ENCODE measurements around the gene NAPSA.

Gene NAPSA

DNA sequence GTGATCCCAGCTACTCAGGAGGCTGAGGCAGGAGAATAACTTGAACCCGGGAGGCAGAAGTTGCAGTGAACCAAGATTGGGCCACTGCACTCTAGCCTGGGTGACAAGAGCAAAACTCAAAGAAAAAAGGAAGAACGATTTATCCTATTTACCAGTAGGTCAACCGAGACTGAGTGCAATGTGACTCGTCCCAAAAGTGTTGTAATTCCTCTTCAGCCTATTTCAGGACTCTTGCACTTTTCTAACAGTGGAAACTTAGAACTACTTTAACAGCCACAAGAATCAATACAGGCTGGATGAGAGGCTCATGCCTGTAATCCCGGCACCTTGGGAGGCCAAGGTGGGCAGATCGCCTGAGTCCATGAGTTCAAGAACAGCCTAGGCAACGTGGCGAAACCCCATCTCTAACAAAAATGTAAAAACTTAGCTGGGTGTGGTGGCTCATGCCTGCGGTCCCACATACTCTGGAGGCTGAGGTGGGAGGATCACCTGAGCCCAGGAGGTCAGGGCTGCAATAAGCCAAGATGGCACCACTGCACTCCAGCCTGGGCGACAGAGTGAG lies 6.6 kb upstream of the NAPSA start:
- Histone ChIP-seq H3K9me3 (ENCODE audit: low read length) (no peaks in the 10 kb centered on the region), H3K27me3 (ENCODE audit: control insufficient read depth in 1 of 2, insufficient read depth in 2 of 2, low read length in 2 of 2) (no peaks in the 10 kb centered on the region), H3K9ac (ENCODE audit: low read length) (no peak overlapping the region), H3K27ac (ENCODE audit: low read depth, low read length) (no peak overlapping the region), H3K4me1 (ENCODE audit: insufficient read depth, low read length) (peaks cover under 1% of the 10 kb centered on the region), H3K4me3 (ENCODE audit: low read depth in 1 of 2, low read length in 2 of 2) (no peak overlapping the region), H3K36me3 (ENCODE audit: insufficient read depth, low read length) (no peaks in the 10 kb centered on the region)

DNA sequence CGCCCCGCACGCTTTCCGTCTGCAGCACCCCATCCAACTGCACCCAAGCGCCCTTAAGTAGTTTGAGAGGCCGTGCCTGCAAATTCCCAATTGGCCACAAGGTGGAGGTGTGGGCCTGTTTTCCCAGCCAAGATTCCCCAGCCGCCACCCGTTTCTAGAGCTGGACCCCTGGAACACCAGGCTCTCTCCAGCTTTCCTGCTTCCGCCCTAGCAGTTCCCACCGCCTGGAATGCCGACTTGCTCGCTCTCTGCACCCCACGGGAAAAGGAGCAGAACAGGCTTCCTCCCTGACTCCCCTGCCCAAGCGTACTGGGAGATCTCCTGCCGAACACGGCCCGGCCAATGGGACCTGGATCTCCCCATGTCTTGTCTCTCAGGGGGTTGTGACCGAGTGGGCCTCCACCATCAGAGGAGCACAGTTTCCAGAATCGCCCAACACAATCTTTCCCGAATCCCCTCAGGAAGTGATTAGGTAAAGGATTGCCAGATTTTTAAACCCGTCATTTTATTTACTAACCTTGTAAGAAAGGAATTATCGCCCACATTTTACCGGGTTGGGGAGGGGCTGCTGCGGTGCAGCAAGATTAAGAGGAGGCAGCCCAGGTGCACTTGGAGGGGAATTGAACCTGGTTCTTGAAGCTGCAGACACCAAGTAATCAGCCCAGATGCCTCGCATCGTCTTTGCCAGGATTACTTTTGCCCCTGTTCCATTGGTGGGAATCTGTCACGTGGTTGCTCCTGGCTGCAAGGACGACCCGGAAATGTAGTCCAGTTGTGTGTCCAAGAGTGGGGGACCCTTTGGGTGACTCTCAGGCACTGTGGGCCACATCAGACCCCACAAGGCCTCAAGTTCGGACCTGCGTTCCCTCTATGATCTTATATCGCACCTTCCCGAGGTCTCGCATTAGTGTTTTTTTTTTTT lies 3.5 kb upstream of the NAPSA start:
- H3K9ac ChIP-seq (ENCODE audit: low read length), result peak overlapping the region; percentile 71
- peak overlapping the region; percentile 71 for H3K27ac ChIP-seq (ENCODE audit: low read depth, low read length)
- no peaks in the 10 kb centered on the region for H3K4me1 ChIP-seq (ENCODE audit: insufficient read depth, low read length)
- no peaks in the 10 kb centered on the region for H3K9me3 ChIP-seq (ENCODE audit: low read length)
- peak overlapping the region; percentile 90 to 93 for H3K4me3 ChIP-seq (ENCODE audit: low read depth in 1 of 2, low read length in 2 of 2)
- no peaks in the 10 kb centered on the region for H3K27me3 ChIP-seq (ENCODE audit: control insufficient read depth in 1 of 2, insufficient read depth in 2 of 2, low read length in 2 of 2)
- H3K36me3 ChIP-seq (ENCODE audit: insufficient read depth, low read length), result no peaks in the 10 kb centered on the region

DNA sequence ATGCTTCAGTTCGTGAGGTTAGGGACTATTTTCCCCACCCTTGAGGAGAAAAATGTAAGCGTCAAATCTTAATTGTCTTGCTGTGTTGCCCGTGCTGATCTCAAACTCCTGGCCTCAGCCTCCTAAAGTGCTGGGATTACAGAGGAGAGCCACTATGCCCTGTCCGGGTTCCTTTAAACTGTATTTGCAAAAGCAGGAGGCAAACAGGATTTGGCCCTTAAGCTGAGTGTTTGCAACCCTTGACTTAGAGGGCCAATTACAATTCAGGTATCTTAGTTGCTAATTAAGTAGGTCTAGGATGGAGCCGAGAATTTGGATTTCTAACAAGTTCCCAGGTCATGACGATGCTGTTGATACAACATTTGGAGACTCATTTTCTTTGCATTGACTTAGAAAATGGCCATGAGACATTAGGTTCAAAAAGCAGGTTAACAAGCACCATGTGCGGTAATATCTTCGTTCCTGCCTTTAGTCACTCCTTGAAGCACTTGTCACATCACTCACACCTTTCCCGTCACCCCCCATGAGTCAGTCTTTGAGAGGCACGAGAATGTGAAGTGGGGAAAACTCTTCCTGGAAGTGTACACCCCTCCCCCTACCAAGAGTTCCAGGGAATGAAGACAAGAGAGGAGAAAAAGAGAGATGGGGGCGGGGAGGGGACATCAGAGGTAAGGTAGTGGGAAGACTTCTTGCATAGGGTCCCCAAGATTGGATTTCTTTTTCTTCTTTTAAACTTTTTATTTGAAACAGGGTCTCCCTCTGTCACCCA lies 2.6 kb downstream of the NAPSA start:
- no peak overlapping the region for H3K9ac ChIP-seq (ENCODE audit: low read length)
- H3K9me3 ChIP-seq (ENCODE audit: low read length), result no peaks in the 10 kb centered on the region
- peaks cover 0 to 3% of the 10 kb centered on the region in 2 donors for H3K27me3 ChIP-seq (ENCODE audit: control insufficient read depth in 1 of 2, insufficient read depth in 2 of 2, low read length in 2 of 2)
- no peaks in the 10 kb centered on the region for H3K4me1 ChIP-seq (ENCODE audit: insufficient read depth, low read length)
- no peak overlapping the region for H3K27ac ChIP-seq (ENCODE audit: low read depth, low read length)
- H3K4me3 ChIP-seq (ENCODE audit: low read depth in 1 of 2, low read length in 2 of 2), result no peak overlapping the region
- H3K36me3 ChIP-seq (ENCODE audit: insufficient read depth, low read length), result no peaks in the 10 kb centered on the region

DNA sequence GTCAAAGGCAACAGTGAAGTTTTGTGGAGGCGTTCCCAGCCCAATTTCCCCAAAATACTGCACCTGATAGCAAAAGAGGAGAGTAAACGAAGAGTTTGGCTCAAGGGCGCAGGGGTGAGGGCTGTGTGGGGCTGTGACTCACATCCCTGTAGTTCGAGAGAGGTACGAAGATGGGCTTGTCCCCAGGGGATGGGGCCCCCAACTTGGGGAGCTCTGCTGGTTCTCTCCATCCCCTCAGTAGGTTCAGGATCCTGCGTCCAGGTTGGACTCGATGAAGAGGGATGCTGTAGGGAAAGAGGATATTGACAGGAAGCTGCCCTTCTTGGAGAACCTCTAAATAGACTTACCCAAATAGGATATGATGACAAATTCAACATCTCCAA lies 3.4 kb downstream of the NAPSA start:
- H3K9ac ChIP-seq (ENCODE audit: low read length), result no peak overlapping the region
- H3K9me3 ChIP-seq (ENCODE audit: low read length), result no peaks in the 10 kb centered on the region
- no peaks in the 10 kb centered on the region for H3K4me1 ChIP-seq (ENCODE audit: insufficient read depth, low read length)
- peaks cover 0 to 3% of the 10 kb centered on the region in 2 donors for H3K27me3 ChIP-seq (ENCODE audit: control insufficient read depth in 1 of 2, insufficient read depth in 2 of 2, low read length in 2 of 2)
- H3K4me3 ChIP-seq (ENCODE audit: low read depth in 1 of 2, low read length in 2 of 2), result no peak overlapping the region
- no peaks in the 10 kb centered on the region for H3K36me3 ChIP-seq (ENCODE audit: insufficient read depth, low read length)
- no peak overlapping the region for H3K27ac ChIP-seq (ENCODE audit: low read depth, low read length)

DNA sequence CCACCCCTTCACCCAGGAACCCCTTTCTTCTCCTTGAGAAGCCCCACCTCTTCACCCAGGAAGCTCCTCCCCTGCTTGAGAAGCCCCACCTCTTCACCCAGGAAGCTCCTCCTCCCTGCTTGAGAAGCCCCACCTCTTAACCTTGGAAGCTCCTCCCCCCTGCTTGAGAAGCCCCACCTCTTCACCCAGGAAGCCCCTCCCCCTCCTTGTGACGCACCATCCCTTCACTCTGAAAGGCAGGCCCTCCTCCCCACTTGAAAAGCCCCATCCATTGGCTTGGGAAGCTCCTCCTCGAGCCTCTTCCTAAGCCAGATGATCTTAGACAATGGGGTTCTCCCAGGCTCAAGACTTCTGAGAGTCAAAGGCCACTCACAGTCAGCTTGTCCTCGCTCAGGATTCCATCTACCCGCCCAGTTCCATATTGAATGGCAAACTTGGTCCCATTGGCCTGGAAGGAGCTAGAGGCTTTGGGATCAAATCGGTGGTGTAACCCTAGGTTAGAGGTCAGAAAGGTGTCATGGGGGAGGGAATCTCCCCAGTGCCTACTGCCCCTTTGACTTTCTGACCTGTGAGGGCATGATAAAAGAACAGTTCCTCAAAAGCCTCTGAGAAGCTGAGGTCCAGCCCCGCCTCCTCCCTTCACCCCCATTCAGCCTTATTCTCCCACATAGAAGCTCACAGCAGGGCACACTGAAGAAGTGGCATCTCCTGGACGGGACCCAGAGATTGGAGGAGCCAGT lies 4.0 kb downstream of the NAPSA start:
- Histone ChIP-seq H3K27ac (ENCODE audit: low read depth, low read length) (no peak overlapping the region), H3K27me3 (ENCODE audit: control insufficient read depth in 1 of 2, insufficient read depth in 2 of 2, low read length in 2 of 2) (peaks cover 0 to 3% of the 10 kb centered on the region in 2 donors), H3K36me3 (ENCODE audit: insufficient read depth, low read length) (no peaks in the 10 kb centered on the region), H3K9me3 (ENCODE audit: low read length) (no peaks in the 10 kb centered on the region), H3K4me1 (ENCODE audit: insufficient read depth, low read length) (no peaks in the 10 kb centered on the region), H3K4me3 (ENCODE audit: low read depth in 1 of 2, low read length in 2 of 2) (no peak overlapping the region), H3K9ac (ENCODE audit: low read length) (no peak overlapping the region)

DNA sequence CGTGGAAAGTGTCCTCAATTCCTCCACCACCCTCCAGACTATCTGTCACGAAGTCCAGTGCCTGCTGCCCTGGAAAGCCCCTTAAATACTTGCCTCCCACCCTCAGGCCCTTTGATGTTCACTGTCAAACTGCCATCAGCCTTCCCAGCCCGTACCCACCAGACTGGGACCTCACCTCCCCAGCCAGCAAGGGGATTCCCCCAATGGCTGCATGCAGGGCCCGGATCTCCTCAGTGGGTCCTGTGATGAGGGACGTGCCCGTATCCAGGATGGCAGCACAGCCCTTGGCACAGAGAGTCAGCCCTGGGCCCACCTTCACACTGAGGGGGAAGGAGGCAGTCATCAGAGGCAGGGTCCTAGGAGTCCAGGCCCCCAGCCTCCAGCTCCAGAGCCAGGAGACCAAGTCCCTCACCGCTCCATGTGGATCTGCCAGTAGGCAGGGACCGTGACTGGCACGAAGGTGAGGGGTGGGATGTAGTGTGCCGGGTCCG lies 6.1 kb downstream of the NAPSA start:
- no peak overlapping the region for H3K9ac ChIP-seq (ENCODE audit: low read length)
- no peak overlapping the region for H3K27ac ChIP-seq (ENCODE audit: low read depth, low read length)
- no peaks in the 10 kb centered on the region for H3K9me3 ChIP-seq (ENCODE audit: low read length)
- H3K4me1 ChIP-seq (ENCODE audit: insufficient read depth, low read length), result no peaks in the 10 kb centered on the region
- H3K4me3 ChIP-seq (ENCODE audit: low read depth in 1 of 2, low read length in 2 of 2), result no peak overlapping the region
- peaks cover 0 to 3% of the 10 kb centered on the region in 2 donors for H3K27me3 ChIP-seq (ENCODE audit: control insufficient read depth in 1 of 2, insufficient read depth in 2 of 2, low read length in 2 of 2)
- no peaks in the 10 kb centered on the region for H3K36me3 ChIP-seq (ENCODE audit: insufficient read depth, low read length)

DNA sequence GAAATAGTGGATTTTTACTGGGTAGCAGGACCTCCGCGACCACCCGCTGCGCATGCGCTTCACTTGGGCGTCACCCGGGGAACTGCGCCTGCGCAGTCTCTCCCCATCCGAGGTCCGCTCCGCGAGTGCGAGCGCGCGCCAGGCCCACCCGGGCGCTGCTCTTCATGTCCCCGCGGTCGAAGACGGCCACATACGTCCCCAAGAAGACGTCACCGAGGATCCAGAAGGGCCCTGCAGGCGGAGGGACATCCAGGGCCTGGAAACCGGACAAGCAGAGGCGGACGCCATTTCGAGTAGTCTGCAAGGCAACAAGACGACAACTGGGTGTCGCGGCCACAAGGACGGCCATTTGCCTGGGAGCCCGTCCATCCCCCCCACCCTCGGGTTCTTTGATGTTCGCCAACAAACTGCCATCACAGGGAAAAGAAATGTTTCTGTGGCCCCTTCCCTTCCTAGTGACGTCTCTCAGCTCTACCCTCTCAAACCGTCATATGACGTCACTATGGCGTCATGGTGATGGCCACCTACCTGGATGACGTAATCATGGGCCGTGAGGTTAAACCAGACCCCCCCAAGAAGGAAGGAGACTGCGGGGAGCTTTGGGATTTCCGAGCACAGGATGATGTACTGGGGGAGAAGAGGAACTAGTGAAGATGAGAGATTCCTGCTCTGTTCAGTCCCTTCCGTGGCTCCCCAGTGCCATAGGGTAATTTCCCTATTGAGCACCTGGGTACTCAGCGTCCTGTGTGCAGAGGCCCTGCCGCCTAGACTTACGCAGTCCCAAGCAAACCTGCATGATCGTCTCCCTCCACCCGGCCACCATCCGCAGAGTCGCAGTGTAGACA lies 6.7 kb downstream of the NAPSA start:
- Histone ChIP-seq H3K27me3 (ENCODE audit: control insufficient read depth in 1 of 2, insufficient read depth in 2 of 2, low read length in 2 of 2) (peaks cover 0 to 3% of the 10 kb centered on the region in 2 donors), H3K9ac (ENCODE audit: low read length) (no peak overlapping the region), H3K9me3 (ENCODE audit: low read length) (no peaks in the 10 kb centered on the region), H3K36me3 (ENCODE audit: insufficient read depth, low read length) (no peaks in the 10 kb centered on the region), H3K4me1 (ENCODE audit: insufficient read depth, low read length) (no peaks in the 10 kb centered on the region), H3K4me3 (ENCODE audit: low read depth in 1 of 2, low read length in 2 of 2) (peak overlapping the region; percentile 47 to 61), H3K27ac (ENCODE audit: low read depth, low read length) (peak overlapping the region; percentile 42)

DNA sequence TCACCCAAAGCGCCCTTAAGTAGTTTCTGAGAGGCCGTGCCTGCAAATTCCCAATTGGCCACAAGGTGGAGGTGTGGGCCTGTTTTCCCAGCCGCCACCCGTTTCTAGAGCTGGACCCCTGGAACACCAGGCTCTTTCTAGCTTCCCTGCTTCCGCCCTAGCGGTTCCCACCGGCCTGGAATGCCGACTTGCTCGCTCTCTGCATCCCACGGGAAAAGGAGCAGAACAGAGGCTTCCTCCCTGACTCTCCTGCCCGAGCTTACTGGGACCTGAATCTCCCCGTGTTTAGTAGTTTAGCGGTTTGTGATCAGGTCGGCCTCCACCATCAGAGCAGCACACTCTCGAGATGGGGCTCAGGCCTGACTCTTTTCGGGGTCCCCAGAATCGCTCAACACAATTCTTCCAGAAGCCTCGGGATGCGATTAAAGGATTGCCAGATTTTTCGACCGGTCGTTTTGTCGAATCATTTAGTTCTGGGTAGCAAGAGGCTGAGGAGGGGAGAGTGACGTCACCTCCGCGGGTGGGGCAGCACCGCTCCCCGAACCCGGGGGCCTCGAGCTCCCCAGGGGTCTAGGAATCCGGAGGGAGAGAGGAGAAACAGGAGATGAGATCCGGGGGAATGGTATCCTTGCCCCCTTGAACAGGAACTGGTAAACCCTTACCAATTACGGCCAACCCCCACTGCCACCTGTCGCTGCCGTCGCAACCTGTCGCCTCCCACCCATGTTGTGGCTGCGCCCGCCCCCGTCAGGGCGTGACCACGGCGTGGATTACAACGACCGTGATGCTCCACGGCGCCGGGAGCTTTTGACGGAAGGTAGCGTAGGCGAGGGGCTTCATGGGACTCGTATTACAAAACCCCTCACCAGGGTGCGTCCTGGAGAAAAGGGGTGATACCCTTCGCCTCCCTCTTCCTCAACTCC lies 8.0 kb downstream of the NAPSA start:
- H3K9me3 ChIP-seq (ENCODE audit: low read length), result no peaks in the 10 kb centered on the region

DNA sequence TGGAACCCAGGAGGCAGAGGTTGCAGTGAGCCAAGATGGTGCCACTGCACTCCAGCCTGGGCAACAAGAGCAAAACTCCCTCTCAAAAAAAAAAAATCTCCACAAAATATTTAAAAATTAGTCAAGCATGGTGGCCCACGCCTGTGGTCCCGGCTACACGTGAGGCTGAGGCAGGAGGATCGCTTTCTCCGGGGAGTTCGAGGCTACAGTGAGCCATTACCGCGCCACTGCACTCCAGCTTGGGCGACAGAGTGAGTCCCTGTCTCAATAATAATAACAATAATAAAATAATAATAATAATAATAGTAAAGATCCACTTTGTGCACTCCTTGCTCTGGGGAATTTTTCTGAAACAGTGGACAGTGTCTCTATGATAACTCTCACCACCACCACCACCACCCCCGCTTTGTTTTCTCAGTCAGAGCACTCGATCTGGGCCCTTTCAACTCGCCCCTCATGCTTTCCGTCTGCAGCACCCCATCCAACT lies 8.7 kb downstream of the NAPSA start:
- Histone ChIP-seq H3K27ac (ENCODE audit: low read depth, low read length) (no peak overlapping the region), H3K9me3 (ENCODE audit: low read length) (no peaks in the 10 kb centered on the region), H3K27me3 (ENCODE audit: control insufficient read depth in 1 of 2, insufficient read depth in 2 of 2, low read length in 2 of 2) (peaks cover 0 to 3% of the 10 kb centered on the region in 2 donors), H3K4me1 (ENCODE audit: insufficient read depth, low read length) (no peaks in the 10 kb centered on the region), H3K36me3 (ENCODE audit: insufficient read depth, low read length) (no peaks in the 10 kb centered on the region), H3K9ac (ENCODE audit: low read length) (no peak overlapping the region), H3K4me3 (ENCODE audit: low read depth in 1 of 2, low read length in 2 of 2) (no peak overlapping the region)

More for the DNA sequence above, 8.0 kb downstream of the NAPSA start:
- peak overlapping the region; percentile 77 for H3K9ac ChIP-seq (ENCODE audit: low read length)
- peak overlapping the region; percentile 70 for H3K27ac ChIP-seq (ENCODE audit: low read depth, low read length)
- peaks cover 0 to 3% of the 10 kb centered on the region in 2 donors for H3K27me3 ChIP-seq (ENCODE audit: control insufficient read depth in 1 of 2, insufficient read depth in 2 of 2, low read length in 2 of 2)
- H3K36me3 ChIP-seq (ENCODE audit: insufficient read depth, low read length), result no peaks in the 10 kb centered on the region
- H3K4me3 ChIP-seq (ENCODE audit: low read depth in 1 of 2, low read length in 2 of 2), result peak overlapping the region; percentile 48 to 61
- no peaks in the 10 kb centered on the region for H3K4me1 ChIP-seq (ENCODE audit: insufficient read depth, low read length)

Data from muscle layer of colon (tissue), 2 donors.